Measurements from ENCODE around the gene SAMD3.
"Not testable (repeated sequence)": the region's sequence is repeated elsewhere in the genome, so short reads cannot be mapped to it uniquely, and the experiment has no call there.

Gene SAMD3, protein sequence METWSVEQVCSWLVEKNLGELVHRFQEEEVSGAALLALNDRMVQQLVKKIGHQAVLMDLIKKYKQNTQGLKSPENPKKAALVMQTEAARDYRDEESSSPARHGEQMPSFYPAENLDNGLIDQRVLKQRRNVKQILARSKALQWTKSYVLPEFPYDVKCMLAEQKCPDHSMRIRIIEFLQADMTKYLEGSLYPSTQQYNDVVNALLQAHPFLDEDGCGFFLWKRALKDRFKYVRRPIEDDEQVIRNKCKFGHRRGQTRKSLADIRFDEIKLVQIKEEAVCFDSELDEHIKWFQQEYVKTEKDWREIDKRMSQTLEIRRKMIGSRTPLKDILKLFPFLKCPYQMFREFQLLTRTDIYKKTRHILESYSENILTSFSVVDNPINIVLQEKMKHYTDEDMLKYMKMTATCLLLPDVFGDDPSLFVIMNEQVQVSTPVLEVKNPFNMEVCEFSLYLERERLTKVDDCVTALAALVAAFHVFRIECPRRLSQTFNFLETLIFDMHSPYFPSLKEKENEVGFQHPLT

DNA sequence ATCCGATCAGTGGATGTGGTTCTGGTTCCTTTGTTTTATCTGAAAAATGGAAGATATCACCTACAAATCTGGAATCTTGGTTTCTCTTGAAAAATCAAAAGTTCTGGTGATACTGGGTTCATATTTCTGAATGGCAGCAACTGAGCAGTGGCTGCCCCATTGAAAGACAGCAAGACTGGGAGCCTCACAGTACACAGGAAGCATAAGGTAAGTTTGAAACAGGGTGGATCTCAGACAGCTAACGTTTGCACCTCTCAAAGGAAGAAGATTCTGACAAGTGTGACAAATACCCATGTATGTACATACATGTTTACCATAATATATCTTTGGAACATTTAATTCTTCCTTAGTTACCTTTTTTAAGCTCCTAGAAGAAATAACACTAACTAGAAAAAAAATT lies at the start of gene SAMD3:
SAMD3 (minus strand) TSS at position 177 of the 400 bp plus-strand sequence. CDS start 7,678 bp downstream, outside the sequence.
- no peak for DNase-seq (ENCODE audit: low read depth)

DNA sequence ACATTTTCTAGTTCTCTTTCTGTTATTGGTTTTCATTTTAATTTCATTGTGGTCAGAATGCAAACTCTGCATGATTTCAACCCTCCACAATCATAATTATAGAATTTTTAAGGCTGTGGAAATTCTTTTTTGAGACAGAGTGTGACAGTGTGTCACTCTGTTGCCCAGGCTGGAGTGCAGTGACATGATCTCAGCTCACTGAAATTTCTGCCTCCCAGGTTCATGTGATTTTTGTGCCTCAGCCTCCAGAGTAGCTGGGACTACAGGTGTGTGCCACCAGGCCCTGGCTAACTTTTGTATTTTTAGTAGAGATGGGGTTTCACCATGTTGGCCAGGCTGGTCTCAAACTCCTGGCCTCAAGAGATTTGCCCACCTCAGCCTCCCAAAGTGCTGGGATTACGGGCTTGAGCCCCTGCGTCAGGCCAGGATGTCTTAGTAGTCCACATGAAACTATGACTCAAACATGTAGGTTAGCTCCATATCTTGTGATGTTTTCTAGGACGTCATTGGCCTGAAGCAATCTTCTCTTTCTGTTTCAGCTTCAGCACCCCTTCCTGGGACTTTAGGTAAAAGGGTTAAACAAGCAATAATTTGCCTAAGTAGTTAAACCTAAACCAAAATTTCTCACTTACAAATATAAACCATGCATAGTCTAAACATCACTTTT lies 47.4 kb upstream of the SAMD3 start:
- DNase-seq (ENCODE audit: low read depth) = no peak

DNA sequence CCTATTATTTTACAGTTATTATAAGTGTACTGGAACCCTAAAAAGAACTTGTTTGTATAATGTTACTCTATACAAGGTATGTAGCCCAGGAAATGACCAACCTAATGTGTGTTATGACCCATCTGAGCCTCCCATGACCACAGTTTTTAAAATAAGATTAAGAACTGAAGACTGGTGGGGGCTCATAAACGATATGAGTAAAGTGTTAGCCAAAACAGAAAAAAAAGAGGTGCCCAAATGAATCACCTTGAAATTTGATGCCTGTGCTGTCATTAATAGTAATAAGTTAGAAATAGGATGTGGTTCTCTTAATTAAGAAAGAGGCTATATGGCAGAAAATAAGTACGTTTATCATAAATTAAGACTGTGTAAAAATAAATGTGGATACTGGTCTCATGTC lies 42.8 kb upstream of the SAMD3 start:
- not testable (repeated sequence) for DNase-seq (ENCODE audit: low read depth)

- DNase-seq (ENCODE audit: low read depth) = no peak
Measured at GRCh38 chr6:130262008-130262407, 39.3 kb upstream of the SAMD3 start.

DNA sequence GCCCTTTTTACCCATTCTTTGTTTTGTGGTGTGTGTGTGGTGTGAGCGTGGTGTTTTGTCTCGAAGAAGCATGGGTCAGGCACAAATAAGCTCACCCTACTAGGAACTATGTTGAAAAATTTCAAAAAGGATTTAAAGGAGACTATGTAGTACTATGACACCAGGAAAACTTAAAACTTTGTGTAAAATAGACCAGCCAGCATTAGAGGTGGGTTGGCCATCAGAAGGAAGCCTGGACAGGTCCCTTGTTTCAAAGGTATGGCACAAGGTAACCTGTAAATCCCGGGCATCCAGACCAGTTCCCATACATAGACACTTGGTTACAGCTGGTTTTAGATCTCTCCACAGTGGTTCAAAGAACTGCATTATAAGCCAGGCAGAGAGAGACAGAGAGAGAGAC lies 38.8 kb upstream of the SAMD3 start:
- DNase-seq (ENCODE audit: low read depth) = not testable (repeated sequence)

DNA sequence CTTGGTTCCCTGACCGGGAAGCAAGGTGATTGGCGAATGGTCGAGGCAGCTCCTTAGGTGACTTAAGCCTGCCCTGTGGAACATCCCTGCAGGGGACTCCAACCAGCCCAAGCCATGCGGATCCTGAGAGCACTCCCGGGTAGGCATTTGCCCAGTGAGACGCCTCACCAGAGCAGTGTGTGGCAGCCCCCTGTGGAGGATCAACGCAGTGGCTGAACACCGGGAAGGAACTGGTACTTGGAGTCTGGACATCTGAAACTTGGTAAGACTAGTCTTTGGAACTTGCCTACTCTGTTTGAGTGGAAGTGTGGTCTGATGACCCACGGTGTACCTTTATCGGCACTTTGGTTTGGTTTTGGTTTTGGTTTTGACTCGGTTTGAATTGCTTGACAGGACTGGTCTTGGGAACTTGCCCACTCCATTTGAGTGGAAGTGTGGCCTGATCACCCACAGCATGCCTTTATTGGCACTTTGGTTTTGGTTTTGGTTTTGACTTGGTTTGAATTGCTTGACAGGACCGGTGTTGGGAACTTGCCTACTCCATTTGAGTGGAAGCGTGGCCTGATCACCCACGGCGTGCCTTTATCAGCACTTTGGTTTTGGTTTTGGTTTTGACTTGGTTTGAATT lies 38.0 kb upstream of the SAMD3 start:
- not testable (repeated sequence) for DNase-seq (ENCODE audit: low read depth)

GRCh38 chr6:130260050-130260462 lies 37.3 kb upstream of the SAMD3 start:
- not testable (repeated sequence) for DNase-seq (ENCODE audit: low read depth)

DNA sequence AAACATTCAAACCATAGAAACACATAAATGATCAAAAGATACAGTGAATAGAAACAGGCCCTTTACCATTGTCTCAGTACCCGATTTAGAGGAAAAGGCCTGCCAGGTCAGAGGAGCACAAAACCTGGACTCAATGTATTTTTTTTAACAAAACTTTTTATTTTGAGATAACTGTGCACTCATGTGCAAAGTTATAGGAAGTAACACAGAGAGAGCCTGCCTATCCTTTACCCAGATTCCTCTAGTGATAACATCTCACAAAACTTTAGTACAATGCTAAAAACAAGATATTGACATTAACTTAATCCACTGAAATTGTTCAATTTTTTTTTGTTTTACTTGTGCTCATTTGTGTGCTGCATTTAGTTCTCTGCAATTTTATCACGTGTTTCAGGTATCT lies 36.8 kb upstream of the SAMD3 start:
- DNase-seq (ENCODE audit: low read depth) = no peak

GRCh38 chr6:130259140-130259539 lies 36.4 kb upstream of the SAMD3 start:
- DNase-seq (ENCODE audit: low read depth) = no peak

DNA sequence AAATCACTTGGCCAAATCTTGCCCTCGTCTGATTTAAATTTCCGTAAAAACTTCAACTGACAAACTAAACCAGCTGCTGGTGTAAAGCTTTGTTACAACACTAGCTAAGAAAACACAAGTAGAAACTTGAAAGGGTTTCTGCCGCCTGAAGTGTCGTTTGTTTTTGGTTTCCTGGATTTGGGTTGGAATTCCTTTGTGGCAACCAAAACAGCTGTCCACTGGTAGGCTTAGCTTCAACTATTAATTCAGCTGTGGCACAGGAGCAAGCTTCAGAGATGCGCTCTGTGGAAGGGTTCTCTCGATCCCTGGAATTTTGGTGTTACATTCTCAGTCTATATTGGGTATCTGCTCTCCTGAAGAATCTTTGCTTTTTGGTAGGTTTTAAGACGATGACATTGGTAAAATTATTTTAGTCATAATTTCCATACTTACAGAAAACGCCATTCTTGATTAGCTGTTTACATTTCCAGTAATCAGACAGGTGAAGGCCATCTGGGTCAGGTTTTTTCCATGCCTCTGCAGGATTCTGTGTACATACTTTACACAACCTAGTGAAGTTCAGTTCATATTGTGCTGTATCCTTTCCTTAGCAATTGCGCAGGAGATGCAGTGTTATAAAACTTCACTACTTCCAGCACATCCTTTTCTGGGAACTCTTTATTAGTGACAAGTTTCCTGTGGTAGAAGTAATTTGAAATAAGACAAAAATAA lies 29.9 kb upstream of the SAMD3 start:
- DNase-seq (ENCODE audit: low read depth) = no peak

DNA sequence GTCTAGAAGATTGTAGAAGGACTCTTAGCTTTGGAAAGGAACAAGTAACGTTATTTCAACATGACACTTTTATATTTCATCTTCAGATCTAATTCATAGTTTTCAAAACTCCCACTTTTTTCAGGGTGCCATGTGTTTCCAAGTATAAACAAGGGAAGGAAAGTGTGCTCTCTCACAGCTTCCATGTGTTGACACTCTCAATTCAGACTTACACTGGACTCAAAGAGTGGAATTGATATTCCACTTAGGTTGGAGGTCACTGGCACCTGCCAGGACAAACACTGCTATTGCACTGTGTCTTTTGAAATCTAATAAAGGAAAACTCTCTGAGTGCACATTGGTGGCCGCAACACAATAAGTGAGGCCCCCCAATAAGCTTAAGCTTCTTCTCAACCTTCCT lies 22.5 kb upstream of the SAMD3 start:
- DNase-seq (ENCODE audit: low read depth) = no peak

- DNase-seq (ENCODE audit: low read depth) = no peak
Measured at GRCh38 chr6:130244728-130245127, 22.0 kb upstream of the SAMD3 start.

- DNase-seq (ENCODE audit: low read depth) = no peak
Measured at GRCh38 chr6:130240232-130240631, 17.5 kb upstream of the SAMD3 start.

GRCh38 chr6:130239755-130240154 lies 17.0 kb upstream of the SAMD3 start:
- DNase-seq (ENCODE audit: low read depth) = no peak

DNA sequence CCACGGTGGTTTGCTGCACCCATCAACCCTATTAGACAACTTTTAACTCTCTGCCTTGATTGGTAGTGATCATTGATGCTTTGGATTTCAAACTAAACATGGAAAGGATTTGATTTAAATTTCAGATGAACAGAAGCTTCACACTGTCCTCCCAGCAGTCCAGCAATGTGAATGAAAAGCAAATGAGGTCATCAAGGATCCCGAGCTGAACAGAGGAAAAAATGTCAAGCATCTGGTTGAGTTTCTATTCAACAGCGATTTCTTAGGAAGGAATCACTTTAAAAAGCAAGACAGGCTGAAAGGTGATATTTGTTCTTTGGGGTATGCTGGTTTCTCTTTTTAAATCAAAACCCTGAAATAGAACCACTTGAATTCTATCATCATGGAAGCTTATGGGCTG lies 10.6 kb upstream of the SAMD3 start:
- no peak for DNase-seq (ENCODE audit: low read depth)

GRCh38 chr6:130230531-130230930 lies 7.8 kb upstream of the SAMD3 start:
- DNase-seq (ENCODE audit: low read depth) = not testable (repeated sequence)

GRCh38 chr6:130229645-130230044 lies 6.9 kb upstream of the SAMD3 start:
- no peak for DNase-seq (ENCODE audit: low read depth)

DNA sequence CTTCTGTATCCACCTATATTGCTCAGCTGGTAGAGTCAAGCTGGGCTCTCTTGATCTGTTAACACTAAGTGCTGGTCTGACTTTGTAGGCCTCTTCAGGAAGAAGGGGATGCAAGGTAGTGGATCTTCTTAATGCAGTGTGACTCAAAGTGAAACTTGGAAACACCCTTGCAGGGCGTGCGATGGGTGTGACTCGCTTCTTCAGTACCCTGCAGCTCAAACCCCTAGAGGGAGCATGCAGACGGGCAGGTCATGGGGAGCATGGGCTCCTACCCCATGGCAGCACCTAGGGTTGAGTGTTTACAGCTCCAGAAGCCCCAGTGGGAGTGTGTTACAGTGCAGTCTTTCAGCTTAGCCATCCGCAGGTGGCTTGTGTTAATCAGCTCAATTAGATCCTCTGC lies 757 bp upstream of the SAMD3 start:
- DNase-seq (ENCODE audit: low read depth) = peak; percentile 54

DNA sequence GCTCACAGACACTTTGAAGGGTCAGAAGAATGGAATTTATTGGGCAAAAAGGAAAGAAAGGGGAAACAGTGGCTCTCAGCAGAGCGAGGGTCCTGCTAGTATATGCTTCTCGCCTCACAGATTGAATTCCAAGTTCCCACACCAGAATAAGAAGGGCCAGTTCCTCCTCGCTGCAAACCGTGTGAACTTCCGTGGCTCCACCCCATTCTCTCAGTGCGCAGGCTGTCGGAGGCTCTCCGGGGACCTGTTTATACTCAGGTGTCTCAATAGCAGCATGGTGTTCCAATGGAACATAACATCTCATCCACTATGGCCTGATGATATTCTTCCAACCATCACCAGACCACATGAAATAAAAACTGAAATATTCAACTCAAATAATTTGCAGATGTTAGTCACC lies 4.6 kb downstream of the SAMD3 start:
- no peak for DNase-seq (ENCODE audit: low read depth)

- DNase-seq (ENCODE audit: low read depth) = no peak
Measured at GRCh38 chr6:130216620-130217019, 6.1 kb downstream of the SAMD3 start.

DNA sequence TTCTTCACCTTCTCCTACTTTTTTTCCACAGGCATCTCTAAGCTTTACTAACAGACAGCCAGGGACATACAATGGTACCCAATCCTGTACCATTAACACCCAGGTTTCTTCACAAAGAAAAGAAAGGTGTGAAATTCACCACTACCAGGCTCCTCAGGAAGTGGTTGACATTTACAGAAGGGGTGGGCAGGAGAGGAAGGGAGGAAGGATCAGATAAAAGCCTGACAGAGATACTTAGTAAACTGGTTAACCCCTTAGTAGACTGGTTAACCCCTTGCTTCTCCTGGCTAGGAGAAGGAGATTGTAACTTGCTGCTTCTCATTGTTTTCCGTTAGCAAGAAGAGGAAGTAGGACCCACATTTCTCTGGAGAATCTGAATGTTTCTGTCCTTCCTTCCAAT lies 7.2 kb downstream of the SAMD3 start:
- peak; percentile 20 for DNase-seq (ENCODE audit: low read depth)

- no peak for DNase-seq (ENCODE audit: low read depth)
Measured at GRCh38 chr6:130212215-130212874, 10.4 kb downstream of the SAMD3 start.
